Testis (tissue), 2 donors: Measurements from ENCODE around the gene TSTD2.

ENCODE experiments used
- CTCF ChIP-seq, 3 experiments: fragments of 450-650 bp in 2 of 3; fragments of 200-600 bp in 1 of 3; sonication (generic) in 1 of 3; IDR thresholded peaks; one replicate each; pipeline ENCODE4 v1.5.1; 2016 to 2019; ENCODE audit warnings: antibody characterized with exemption in 3 of 3, mild to moderate bottlenecking in 2 of 3, moderate library complexity in 1 of 3
- POLR2A ChIP-seq: fragments of 450-650 bp; IDR thresholded peaks from one replicate; pipeline ENCODE4 v1.6.1; 2017; ENCODE audit warnings: antibody characterized with exemption, mild to moderate bottlenecking, moderate library complexity

GRCh38 chr9:97567182-97567893 lies 65.8 kb downstream of the TSTD2 start:
- TF ChIP-seq POLR2A (no peak), CTCF (IDR thresholded peaks at IDR 0.05) (no peak)
